Uterus (tissue), 4 donors: ENCODE data around the gene C10orf90. TPM values are rescaled to one million over a fixed set of nuclear protein-coding genes. Genes with fewer than 3 reads are reported as not detected.

ENCODE experiments used
- DNase-seq, 2 donors: peaks; one replicate each; pipeline ENCODE4 v3.0.0-alpha.2; 2019 to 2020
- H3K27ac ChIP-seq, 2 donors: fragments of 200-600 bp; sonication (generic); 1 replicate in 1 of 2; 2 replicates in 1 of 2; pipeline ENCODE4 v1.5.1; 2016 to 2018
- H3K27me3 ChIP-seq, 2 donors: fragments of 200-600 bp; sonication (generic); one replicate each; pipeline ENCODE4 v1.5.1; 2018 to 2019; ENCODE audit warnings: control low read depth in 1 of 2
- H3K36me3 ChIP-seq, 2 donors: fragments of 200-600 bp; sonication (generic); one replicate each; pipeline ENCODE4 v1.5.1; 2019; ENCODE audit warnings: control low read depth in 1 of 2
- H3K4me1 ChIP-seq, 2 donors: fragments of 200-600 bp; sonication (generic); one replicate each; pipeline ENCODE4 v1.5.1; 2018 to 2019; ENCODE audit warnings: control low read depth in 1 of 2
- H3K4me3 ChIP-seq, 2 donors: fragments of 200-600 bp; sonication (generic); 1 replicate in 1 of 2; 2 replicates in 1 of 2; pipeline ENCODE4 v1.5.1; 2018 to 2019; ENCODE audit warnings: mild to moderate bottlenecking in 1 of 2
- H3K9me3 ChIP-seq, 2 donors: fragments of 200-600 bp; sonication (generic); one replicate each; pipeline ENCODE4 v1.5.1; 2019; ENCODE audit warnings: control low read depth in 1 of 2
- CTCF ChIP-seq, 4 experiments: fragments of 200-600 bp in 2 of 4; fragments of 450-650 bp in 2 of 4; sonication (generic) in 2 of 4; IDR thresholded peaks; one replicate each; pipeline ENCODE4 v1.5.1; 2016 to 2019; ENCODE audit warnings: antibody characterized with exemption in 4 of 4, mild to moderate bottlenecking in 2 of 4, moderate library complexity in 1 of 4
- POLR2A ChIP-seq, 2 donors: fragments of 450-650 bp; IDR thresholded peaks; one replicate each; pipeline ENCODE4 v1.6.1; 2016; ENCODE audit warnings: antibody characterized with exemption in 2 of 2, mild to moderate bottlenecking in 1 of 2, moderate library complexity in 1 of 2
- intact Hi-C: fragments of 100-400 bp; cut with DNase I; formaldehyde crosslinking; loops from one replicate; pipeline ENCODE4 v1.15.1; 2023; ENCODE audit warnings: low total_unique reads
- total RNA-seq, 4 donors: library from RNA; depleted of rRNA in 3 of 4; stranded (reverse); fragments of >200 nt in 3 of 4; gene quantifications; one replicate each; pipeline versions ENCODE4 v1.1.0 to v1.2.4, GENCODE V29; 2014 to 2023
- donor health status: DM: yes; HTN: yes; CAD: no.

The C10orf90 gene
- total RNA-seq, 4 donors from 2014 or later = 0.21 TPM; not detected in 3

GRCh38 chr10:126669168-126669567 lies 1.3 kb downstream of the C10orf90 start:
- Histone ChIP-seq H3K36me3 (no peaks in the 10 kb centered on the region), H3K27ac (no peak overlapping the region), H3K27me3 (no peaks in the 10 kb centered on the region), H3K4me3 (no peak overlapping the region), H3K4me1 (no peaks in the 10 kb centered on the region), H3K9me3 (no peaks in the 10 kb centered on the region)
- no peak for TF ChIP-seq POLR2A (IDR thresholded peaks at IDR 0.05)
- TF ChIP-seq CTCF (IDR thresholded peaks at IDR 0.05) = no peak
- DNase-seq = no peak
- intact Hi-C loops = no loop called here

- Histone ChIP-seq H3K4me3 (no peak overlapping the region), H3K36me3 (no peaks in the 10 kb centered on the region), H3K4me1 (no peaks in the 10 kb centered on the region), H3K27ac (no peak overlapping the region), H3K9me3 (no peaks in the 10 kb centered on the region), H3K27me3 (no peaks in the 10 kb centered on the region)
- DNase-seq = no peak
- intact Hi-C loops = no loop called here
- no peak for TF ChIP-seq POLR2A (IDR thresholded peaks at IDR 0.05)
- TF ChIP-seq CTCF (IDR thresholded peaks at IDR 0.05) = no peak
Observed at GRCh38 chr10:126668505-126668904, 2.0 kb downstream of the C10orf90 start.

- Histone ChIP-seq H3K4me3 (no peak overlapping the region), H3K27ac (no peak overlapping the region), H3K36me3 (no peaks in the 10 kb centered on the region)
Observed at GRCh38 chr10:126667568-126667967, 2.9 kb downstream of the C10orf90 start.

GRCh38 chr10:126665207-126665606 lies 5.3 kb downstream of the C10orf90 start:
- Histone ChIP-seq H3K27me3 (no peaks in the 10 kb centered on the region), H3K4me3 (no peak overlapping the region), H3K4me1 (no peaks in the 10 kb centered on the region), H3K9me3 (no peaks in the 10 kb centered on the region), H3K27ac (no peak overlapping the region), H3K36me3 (no peaks in the 10 kb centered on the region)
- intact Hi-C loops = no loop called here
- no peak for DNase-seq
- TF ChIP-seq CTCF (IDR thresholded peaks at IDR 0.05) (no peak), POLR2A (IDR thresholded peaks at IDR 0.05) (no peak)

More at GRCh38 chr10:126667568-126667967, 2.9 kb downstream of the C10orf90 start:
- no peaks in the 10 kb centered on the region for H3K9me3 ChIP-seq
- DNase-seq = no peak
- H3K27me3 ChIP-seq = no peaks in the 10 kb centered on the region
- no peak for TF ChIP-seq POLR2A (IDR thresholded peaks at IDR 0.05)
- TF ChIP-seq CTCF (IDR thresholded peaks at IDR 0.05) = no peak
- intact Hi-C loops = no loop called here
- H3K4me1 ChIP-seq = no peaks in the 10 kb centered on the region

GRCh38 chr10:126663880-126664279 lies 6.6 kb downstream of the C10orf90 start:
- H3K27me3 ChIP-seq = no peaks in the 10 kb centered on the region

More at GRCh38 chr10:126663880-126664279, 6.6 kb downstream of the C10orf90 start:
- no peak for DNase-seq
- no peaks in the 10 kb centered on the region for H3K4me1 ChIP-seq
- no peak overlapping the region for H3K4me3 ChIP-seq
- H3K9me3 ChIP-seq = no peaks in the 10 kb centered on the region
- intact Hi-C loops = no loop called here
- TF ChIP-seq CTCF (IDR thresholded peaks at IDR 0.05) (no peak), POLR2A (IDR thresholded peaks at IDR 0.05) (no peak)
- peak overlapping the region in 1 of 2 donors; percentile 49 for H3K27ac ChIP-seq
- H3K36me3 ChIP-seq = no peaks in the 10 kb centered on the region
